ENCODE measurements around the gene MEX3B.
"Not testable (repeated sequence)": the region's sequence is repeated elsewhere in the genome, so short reads cannot be mapped to it uniquely, and the experiment has no call there.

MEX3B gene

GRCh38 chr15:82005239-82005638, 40.6 kb downstream of the MEX3B start:
- DNase-seq (ENCODE audit: low read depth in 2 of 2): no peak

- no peak for DNase-seq (ENCODE audit: low read depth in 2 of 2)
Observed at GRCh38 chr15:82003916-82004315, 41.9 kb downstream of the MEX3B start.

- not testable (repeated sequence) for DNase-seq (ENCODE audit: low read depth in 2 of 2)
Observed at GRCh38 chr15:81995081-81995480, 50.7 kb downstream of the MEX3B start.

- no peak for DNase-seq (ENCODE audit: low read depth in 2 of 2)
Observed at GRCh38 chr15:81992523-81992922, 53.3 kb downstream of the MEX3B start.

Measured in stimulated activated CD4-positive, alpha-beta T cell treated with anti-CD3 and anti-CD28 coated beads, Interleukin-12 subunit alpha, Interleukin-12 subunit beta, amount 100 ng/mL, for 24 hours (primary cell).